ENCODE data around the gene SPI1.
A peak's percentile ranks its signal among the peaks of the same experiment; 100 is the strongest.

The SPI1 gene

GRCh38 chr11:47359162-47359561 is 19.2 kb downstream of the SPI1 start:
- Mint-ChIP-seq H3K27me3 (no peaks in the 10 kb centered on the region), H3K9me3 (no peaks in the 10 kb centered on the region), H3K4me1 (ENCODE audit: low read depth) (peaks cover 24% of the 10 kb centered on the region), H3K27ac (peak overlapping the region; percentile 51), H3K36me3 (ENCODE audit: low read depth) (no peaks in the 10 kb centered on the region), H3K4me3 (no peak overlapping the region)

DNA sequence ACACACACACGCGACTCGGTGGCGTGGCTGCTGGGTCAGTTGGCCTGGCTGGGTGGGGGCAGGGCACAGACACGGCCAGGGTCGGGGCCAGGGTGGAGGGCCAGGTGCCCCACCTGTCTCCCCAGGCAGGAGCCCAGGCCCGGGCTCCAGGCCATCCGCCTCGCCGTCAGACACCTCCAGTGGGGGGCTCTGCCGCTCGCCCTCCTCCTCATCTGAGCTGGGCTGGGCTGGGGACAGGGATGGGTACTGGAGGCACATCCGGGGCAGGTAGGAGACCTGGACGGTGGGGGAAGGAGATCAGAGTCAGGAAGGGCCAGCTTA is 19.7 kb downstream of the SPI1 start:
- Mint-ChIP-seq H3K27ac (no peak overlapping the region), H3K9me3 (no peaks in the 10 kb centered on the region), H3K4me1 (ENCODE audit: low read depth) (peaks cover 24% of the 10 kb centered on the region), H3K36me3 (ENCODE audit: low read depth) (no peaks in the 10 kb centered on the region), H3K4me3 (no peak overlapping the region), H3K27me3 (no peaks in the 10 kb centered on the region)

GRCh38 chr11:47357985-47358730 is 20.2 kb downstream of the SPI1 start:
- Mint-ChIP-seq H3K9me3 (no peaks in the 10 kb centered on the region), H3K4me3 (no peak overlapping the region), H3K4me1 (ENCODE audit: low read depth) (peaks cover 24% of the 10 kb centered on the region), H3K27ac (no peak overlapping the region), H3K36me3 (ENCODE audit: low read depth) (no peaks in the 10 kb centered on the region), H3K27me3 (no peaks in the 10 kb centered on the region)

- Mint-ChIP-seq H3K27ac (no peak overlapping the region), H3K4me3 (no peak overlapping the region), H3K9me3 (no peaks in the 10 kb centered on the region), H3K27me3 (no peaks in the 10 kb centered on the region), H3K36me3 (ENCODE audit: low read depth) (no peaks in the 10 kb centered on the region), H3K4me1 (ENCODE audit: low read depth) (peaks cover 24% of the 10 kb centered on the region)
Observed at GRCh38 chr11:47356998-47357329, 21.4 kb downstream of the SPI1 start.

GRCh38 chr11:47356129-47356997 is 22.0 kb downstream of the SPI1 start:
- no peaks in the 10 kb centered on the region for H3K36me3 Mint-ChIP-seq (ENCODE audit: low read depth)
- H3K4me1 Mint-ChIP-seq (ENCODE audit: low read depth), result peaks cover 19% of the 10 kb centered on the region
- H3K9me3 Mint-ChIP-seq, result no peaks in the 10 kb centered on the region
- no peak overlapping the region for H3K27ac Mint-ChIP-seq
- no peak overlapping the region for H3K4me3 Mint-ChIP-seq
- no peaks in the 10 kb centered on the region for H3K27me3 Mint-ChIP-seq

DNA sequence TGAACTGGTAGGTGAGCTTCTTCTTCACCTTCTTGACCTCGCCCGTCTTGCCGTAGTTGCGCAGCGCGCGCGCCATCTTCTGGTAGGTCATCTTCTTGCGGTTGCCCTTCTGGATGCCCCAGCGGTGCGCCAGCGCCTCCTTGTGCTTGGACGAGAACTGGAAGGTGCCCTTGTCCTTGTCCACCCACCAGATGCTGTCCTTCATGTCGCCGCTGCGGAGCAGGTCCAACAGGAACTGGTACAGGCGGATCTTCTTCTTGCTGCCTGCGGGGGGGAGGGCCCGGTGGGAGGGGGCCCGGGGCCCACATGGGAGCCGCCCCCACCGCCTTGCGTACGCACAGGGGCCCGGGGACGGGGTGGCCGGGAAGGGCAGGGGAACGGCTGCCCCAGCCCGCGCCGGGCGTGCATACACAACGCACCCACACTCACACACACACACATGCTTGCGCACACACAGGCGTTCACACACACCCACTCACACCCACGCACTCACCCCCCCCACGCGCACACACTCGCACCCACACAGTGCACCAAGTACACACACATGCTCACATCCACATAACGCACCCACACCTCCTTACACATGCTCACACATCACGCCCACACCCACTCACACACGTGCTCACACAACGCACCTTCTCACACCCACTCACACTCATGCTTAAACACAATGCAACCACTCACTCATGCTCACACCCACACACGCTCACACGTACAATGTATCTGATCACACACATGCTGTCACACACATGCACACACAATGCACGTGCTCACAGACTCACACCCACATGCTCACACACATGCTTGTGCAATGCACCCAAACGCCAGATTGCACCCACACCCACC is 22.8 kb downstream of the SPI1 start:
- H3K4me3 Mint-ChIP-seq, result no peak overlapping the region

GRCh38 chr11:47354913-47355282 is 23.4 kb downstream of the SPI1 start:
- no peaks in the 10 kb centered on the region for H3K9me3 Mint-ChIP-seq

More for the DNA sequence above, 22.8 kb downstream of the SPI1 start:
- Mint-ChIP-seq H3K36me3 (ENCODE audit: low read depth) (no peaks in the 10 kb centered on the region), H3K27me3 (no peaks in the 10 kb centered on the region), H3K27ac (no peak overlapping the region), H3K4me1 (ENCODE audit: low read depth) (peaks cover 14% of the 10 kb centered on the region), H3K9me3 (no peaks in the 10 kb centered on the region)

GRCh38 chr11:47353978-47354774 is 24.2 kb downstream of the SPI1 start:
- no peak overlapping the region for H3K27ac Mint-ChIP-seq
- no peak overlapping the region for H3K4me3 Mint-ChIP-seq
- H3K4me1 Mint-ChIP-seq (ENCODE audit: low read depth), result peaks cover 2% of the 10 kb centered on the region
- no peaks in the 10 kb centered on the region for H3K27me3 Mint-ChIP-seq
- no peaks in the 10 kb centered on the region for H3K9me3 Mint-ChIP-seq
- H3K36me3 Mint-ChIP-seq (ENCODE audit: low read depth), result no peaks in the 10 kb centered on the region

More at GRCh38 chr11:47354913-47355282, 23.4 kb downstream of the SPI1 start:
- Mint-ChIP-seq H3K27ac (no peak overlapping the region), H3K4me3 (no peak overlapping the region), H3K4me1 (ENCODE audit: low read depth) (peaks cover 9% of the 10 kb centered on the region), H3K27me3 (no peaks in the 10 kb centered on the region), H3K36me3 (ENCODE audit: low read depth) (no peaks in the 10 kb centered on the region)

- Mint-ChIP-seq H3K36me3 (ENCODE audit: low read depth) (no peaks in the 10 kb centered on the region), H3K27ac (no peak within 1 kb of the TSS), H3K9me3 (no peaks in the 10 kb centered on the region), H3K4me3 (no peak within 1 kb of the TSS), H3K27me3 (no peaks in the 10 kb centered on the region), H3K4me1 (ENCODE audit: low read depth) (no peaks in the 10 kb centered on the region)
Observed at GRCh38 chr11:47352556-47352955, 25.8 kb downstream of the SPI1 start, which contains the start of gene MYBPC3. Gene MYBPC3, minus strand, starts transcription at chr11:47352702. Its CDS starts 55 bp downstream, at chr11:47352647.

DNA sequence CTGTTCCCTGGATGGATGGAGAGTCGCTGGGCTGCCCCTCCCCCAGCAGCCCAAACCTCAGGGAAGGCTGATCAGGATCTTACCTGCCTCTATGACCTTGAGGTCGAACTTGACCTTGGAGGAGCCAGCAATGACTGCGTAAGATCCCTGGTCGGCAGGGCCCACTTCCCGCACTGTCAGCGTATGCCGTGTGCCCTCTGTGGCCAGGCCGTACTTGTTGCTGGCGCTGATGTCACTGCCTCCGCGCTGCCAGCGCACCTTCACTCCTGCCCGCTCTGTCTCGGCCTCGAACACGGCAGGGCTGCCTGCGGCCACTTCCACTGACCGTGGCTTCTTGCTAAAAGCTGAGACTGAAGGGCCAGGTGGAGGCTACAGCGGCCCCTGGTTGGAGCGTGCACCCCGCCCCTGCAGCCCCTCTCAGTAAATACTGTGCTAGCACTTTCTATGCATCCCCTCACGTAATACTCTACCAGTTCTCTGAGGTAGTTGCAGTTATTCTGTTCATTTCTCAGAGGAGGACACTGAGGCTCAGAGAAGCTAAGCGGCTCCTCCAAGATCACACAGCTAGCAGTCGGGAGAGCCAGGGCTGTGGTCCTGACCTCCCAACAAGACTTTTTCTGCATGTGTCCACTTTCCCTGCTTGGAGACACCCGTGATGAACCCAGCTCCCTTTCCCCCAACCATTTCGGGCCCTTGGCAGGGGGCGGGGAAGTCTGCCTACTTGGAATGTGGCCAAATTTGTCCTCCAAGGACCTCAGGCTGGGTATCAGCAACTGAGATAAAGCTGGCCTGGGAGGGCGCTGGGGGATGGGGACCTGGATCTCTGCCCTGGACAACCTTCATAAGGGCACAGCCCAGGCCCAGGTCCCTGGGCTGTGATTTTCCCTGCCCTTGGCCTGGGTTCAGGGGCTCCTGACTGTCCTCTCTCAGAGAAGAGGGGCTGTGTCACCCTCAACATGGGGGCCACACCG is 26.9 kb downstream of the SPI1 start:
- no peaks in the 10 kb centered on the region for H3K27me3 Mint-ChIP-seq
- H3K27ac Mint-ChIP-seq, result no peak overlapping the region
- H3K4me3 Mint-ChIP-seq, result no peak overlapping the region
- H3K36me3 Mint-ChIP-seq (ENCODE audit: low read depth), result no peaks in the 10 kb centered on the region
- H3K4me1 Mint-ChIP-seq (ENCODE audit: low read depth), result no peaks in the 10 kb centered on the region
- H3K9me3 Mint-ChIP-seq, result no peaks in the 10 kb centered on the region

DNA sequence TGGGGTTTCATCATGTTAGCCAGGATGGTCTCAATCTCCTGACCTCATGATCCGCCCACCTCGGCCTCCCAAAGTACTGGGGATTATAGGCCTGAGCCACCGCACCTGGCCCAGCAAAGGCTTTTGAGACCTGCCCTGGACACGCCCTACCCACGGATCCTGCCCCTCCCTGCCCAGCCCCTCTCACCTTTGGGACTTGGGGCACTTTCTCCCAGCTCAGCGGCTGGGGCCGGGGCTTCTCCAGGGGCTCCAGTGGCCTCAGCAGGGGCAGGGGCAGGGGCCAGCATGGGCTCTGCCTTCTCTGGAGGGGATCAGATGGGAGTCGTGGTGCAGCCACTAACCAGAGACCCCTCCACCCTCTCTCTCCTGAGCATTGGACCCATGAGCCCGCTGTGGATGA is 28.0 kb downstream of the SPI1 start:
- H3K27me3 Mint-ChIP-seq, result no peaks in the 10 kb centered on the region
- H3K4me3 Mint-ChIP-seq, result no peak overlapping the region
- H3K36me3 Mint-ChIP-seq (ENCODE audit: low read depth), result no peaks in the 10 kb centered on the region
- H3K9me3 Mint-ChIP-seq, result no peaks in the 10 kb centered on the region
- no peak overlapping the region for H3K27ac Mint-ChIP-seq
- H3K4me1 Mint-ChIP-seq (ENCODE audit: low read depth), result no peaks in the 10 kb centered on the region

- H3K9me3 Mint-ChIP-seq, result no peaks in the 10 kb centered on the region
- no peak overlapping the region for H3K27ac Mint-ChIP-seq
- no peaks in the 10 kb centered on the region for H3K4me1 Mint-ChIP-seq (ENCODE audit: low read depth)
- H3K36me3 Mint-ChIP-seq (ENCODE audit: low read depth), result no peaks in the 10 kb centered on the region
- H3K4me3 Mint-ChIP-seq, result no peak overlapping the region
- no peaks in the 10 kb centered on the region for H3K27me3 Mint-ChIP-seq
Observed at GRCh38 chr11:47349521-47350095, 28.7 kb downstream of the SPI1 start.

GRCh38 chr11:47348859-47349258 is 29.5 kb downstream of the SPI1 start:
- Mint-ChIP-seq H3K4me3 (no peak overlapping the region), H3K36me3 (ENCODE audit: low read depth) (no peaks in the 10 kb centered on the region), H3K4me1 (ENCODE audit: low read depth) (no peaks in the 10 kb centered on the region), H3K27ac (no peak overlapping the region), H3K27me3 (no peaks in the 10 kb centered on the region), H3K9me3 (no peaks in the 10 kb centered on the region)
